VCaP (cell line): Measurements from ENCODE around the gene SLC2A13.

Experiments
- H3K27ac ChIP-seq: fragments of 450-650 bp; 2 replicates; pipeline ENCODE4 v1.5.1; 2017
- CTCF ChIP-seq: fragments of 450-650 bp; conservative IDR thresholded peaks from 2 replicates; pipeline ENCODE4 v1.5.1; 2017; ENCODE audit warnings: mild to moderate bottlenecking, moderate library complexity

Gene SLC2A13

GRCh38 chr12:40078266-40078665 lies 27.6 kb downstream of the SLC2A13 start:
- H3K27ac ChIP-seq, result no peak overlapping the region
- no peak for TF ChIP-seq CTCF

DNA sequence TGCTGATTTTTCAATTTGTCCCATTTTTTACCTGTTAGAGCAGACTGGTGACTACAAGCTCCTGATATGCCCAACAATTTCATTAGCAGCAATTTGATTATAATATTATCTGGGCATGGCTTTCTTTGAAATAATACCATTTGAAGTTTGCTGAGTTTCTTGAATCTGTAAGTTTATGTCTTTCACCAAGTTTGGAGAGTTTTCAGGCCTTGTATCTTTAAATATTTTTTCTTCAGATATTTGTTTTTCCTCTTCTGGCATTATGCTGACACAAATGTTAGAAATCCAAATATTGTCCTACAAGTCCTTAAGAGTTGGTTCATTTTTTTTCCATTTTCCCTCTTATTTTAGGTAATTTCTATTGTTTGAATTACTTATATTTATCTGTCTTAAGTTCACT lies 30.4 kb downstream of the SLC2A13 start:
- H3K27ac ChIP-seq, result no peak overlapping the region
- no peak for TF ChIP-seq CTCF

DNA sequence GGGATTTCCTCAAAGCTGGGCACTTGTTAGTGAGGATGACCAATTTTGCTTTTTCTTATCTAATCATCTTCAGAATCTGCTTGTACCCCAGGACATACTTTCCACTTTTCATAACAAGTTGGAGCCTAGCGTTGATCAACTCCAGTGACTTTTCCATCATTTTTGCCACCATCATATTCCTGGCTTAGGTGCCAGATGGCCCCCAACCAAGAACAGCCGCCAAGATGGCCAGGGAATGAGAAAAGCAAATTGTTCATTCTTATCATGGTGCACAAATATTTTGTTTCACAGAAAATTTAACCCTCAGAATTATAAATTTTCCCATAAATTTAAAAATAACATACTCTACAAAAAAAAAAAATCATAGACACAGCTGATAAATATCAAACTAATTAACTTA lies 37.5 kb downstream of the SLC2A13 start:
- TF ChIP-seq CTCF, result no peak
- no peak overlapping the region for H3K27ac ChIP-seq

GRCh38 chr12:40065636-40066035 lies 40.2 kb downstream of the SLC2A13 start:
- no peak overlapping the region for H3K27ac ChIP-seq
- no peak for TF ChIP-seq CTCF

GRCh38 chr12:40063414-40063813 lies 42.5 kb downstream of the SLC2A13 start:
- TF ChIP-seq CTCF, result no peak
- H3K27ac ChIP-seq, result no peak overlapping the region

GRCh38 chr12:40058721-40059190 lies 47.1 kb downstream of the SLC2A13 start:
- H3K27ac ChIP-seq, result no peak overlapping the region
- TF ChIP-seq CTCF, result no peak

DNA sequence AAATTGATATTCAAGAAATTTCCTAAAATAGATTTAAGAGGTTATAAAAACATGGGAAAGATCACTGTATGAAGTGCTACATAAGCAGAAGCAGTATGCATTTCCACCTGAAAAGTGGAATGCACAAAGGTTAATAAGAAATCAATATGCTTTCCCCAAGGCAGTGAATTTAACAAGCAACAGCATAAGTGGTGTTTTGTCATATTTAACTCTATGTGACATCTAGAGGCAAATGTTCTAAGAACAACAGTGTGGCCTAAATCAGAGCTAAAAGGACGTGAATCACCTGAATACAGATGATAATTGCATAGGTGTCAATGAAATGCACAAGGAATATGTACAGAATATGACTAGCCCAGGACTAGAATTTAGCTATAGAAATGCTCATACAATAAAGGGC lies 49.5 kb downstream of the SLC2A13 start:
- no peak for TF ChIP-seq CTCF
- H3K27ac ChIP-seq, result no peak overlapping the region

GRCh38 chr12:40055776-40056175 lies 50.1 kb downstream of the SLC2A13 start:
- TF ChIP-seq CTCF, result no peak
- no peak overlapping the region for H3K27ac ChIP-seq
